ENCODE measurements around the gene CDRT15L2.
"Not testable (repeated sequence)": the region's sequence is repeated elsewhere in the genome, so short reads cannot be mapped to it uniquely, and the experiment has no call there.

DNA sequence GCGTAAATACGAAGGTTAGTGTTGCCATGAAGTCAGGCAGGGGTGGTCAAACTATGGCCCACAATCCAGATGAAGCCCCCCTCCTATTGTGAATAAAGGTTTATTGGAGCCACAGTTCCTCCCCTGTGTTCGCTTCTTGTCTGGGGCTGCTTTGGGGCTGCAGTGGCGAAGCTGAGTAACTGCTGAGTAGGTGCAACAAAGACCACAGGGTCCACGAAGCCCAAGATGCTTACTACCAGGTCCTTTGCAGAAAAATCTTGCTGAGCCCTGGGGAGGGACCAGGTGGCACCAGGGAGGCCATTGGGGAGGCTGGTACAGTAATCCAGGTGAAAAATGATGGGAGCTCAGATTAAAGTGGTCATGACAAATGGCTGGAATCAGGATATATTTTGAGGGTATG, 21.4 kb upstream of the CDRT15L2 start:
- TF ChIP-seq EP300, CTCF (IDR thresholded peaks at IDR 0.05): not testable (repeated sequence)
